GM23338 (cell line): ENCODE measurements around the gene ZNF148.

ENCODE experiments used
- CREB1 ChIP-seq: fragments of 250-450 bp; sonication (Bioruptor Pico); IDR thresholded peaks from 2 replicates; pipeline ENCODE4 v1.5.0; 2020; ENCODE audit warnings: low read depth, mild to moderate bottlenecking, moderate library complexity
- CTCF ChIP-seq, 2 experiments: fragments of 200-600 bp in 1 of 2; sonication (generic) in 1 of 2; conservative IDR thresholded peaks; 2 replicates each; pipeline versions ENCODE4 v1.5.1 to v1.6.1; 2016 to 2017; ENCODE audit warnings: antibody characterized with exemption in 2 of 2, low read depth in 2 of 2, mild to moderate bottlenecking in 2 of 2, moderate library complexity in 1 of 2
- ETS1 ChIP-seq: IDR thresholded peaks from 2 replicates; pipeline ENCODE4 v1.6.1; 2016; ENCODE audit warnings: antibody characterized with exemption
- EZH2 ChIP-seq: fragments of 200-600 bp; sonication (generic); IDR thresholded peaks from one replicate; pipeline ENCODE4 v1.8.0; 2017; ENCODE audit warnings: antibody characterized with exemption, mild to moderate bottlenecking, low read depth; ENCODE audit not compliant: unreplicated experiment
- EZH2phosphoT487 ChIP-seq: fragments of 200-600 bp; sonication (generic); IDR thresholded peaks from one replicate; pipeline ENCODE4 v1.8.1; 2018; ENCODE audit warnings: antibody characterized with exemption; ENCODE audit not compliant: unreplicated experiment
- JUNB ChIP-seq: IDR thresholded peaks from one replicate; pipeline ENCODE4 v1.6.1; 2016; ENCODE audit warnings: antibody characterized with exemption; ENCODE audit not compliant: unreplicated experiment
- NANOG ChIP-seq: IDR thresholded peaks from 2 replicates; pipeline ENCODE4 v1.6.1; 2016; ENCODE audit warnings: antibody characterized with exemption, borderline replicate concordance
- POLR2AphosphoS5 ChIP-seq: IDR thresholded peaks from 2 replicates; pipeline ENCODE4 v1.6.1; 2016; ENCODE audit warnings: antibody characterized with exemption, low read depth
- REST ChIP-seq: IDR thresholded peaks from one replicate; pipeline ENCODE4 v1.6.1; 2018; ENCODE audit warnings: antibody characterized with exemption; ENCODE audit not compliant: unreplicated experiment
- STAT1 ChIP-seq: IDR thresholded peaks from one replicate; pipeline ENCODE4 v1.6.1; 2016; ENCODE audit warnings: antibody characterized with exemption; ENCODE audit not compliant: unreplicated experiment
- ZNF114 ChIP-seq: fragments of 250-450 bp; sonication (Bioruptor Pico); IDR thresholded peaks from 2 replicates; pipeline ENCODE4 v1.5.0; 2020; ENCODE audit warnings: mild to moderate bottlenecking, moderate library complexity
- ZNF331 ChIP-seq: fragments of 250-450 bp; sonication (Bioruptor Pico); IDR thresholded peaks from 2 replicates; pipeline ENCODE4 v1.5.0; 2020; ENCODE audit warnings: low read depth, mild to moderate bottlenecking, moderate library complexity
- ZNF462 ChIP-seq: fragments of 250-450 bp; sonication (Bioruptor Pico); IDR thresholded peaks from 2 replicates; pipeline ENCODE4 v1.5.0; 2020; ENCODE audit warnings: mild to moderate bottlenecking, moderate library complexity

- TF ChIP-seq EZH2 (no peak), CTCF (conservative IDR thresholded peaks at IDR 0.05; ENCODE audit: low read depth in 2 of 2) (no peak), STAT1 (no peak), EZH2phosphoT487 (no peak), POLR2AphosphoS5 (no peak), JUNB (no peak), ZNF331 (no peak), ZNF114 (CRISPR knock-in tag) (no peak), ETS1 (no peak), REST (no peak), CREB1 (CRISPR knock-in tag) (no peak), NANOG (no peak), ZNF462 (CRISPR knock-in tag) (no peak)
Measured at GRCh38 chr3:125289429-125289981, 85.6 kb downstream of the ZNF148 start.
